Panc1 (cell line): Measurements from ENCODE around the gene CNPY3. TPM values are rescaled to one million over a fixed set of nuclear protein-coding genes. Genes with fewer than 3 reads are reported as not detected.

Source experiments
- ATAC-seq: fragments of 200-7000 bp; cut with Tn5 transposase; 2 replicates; pipeline ENCODE4 v1.9.1; 2020; ENCODE audit warnings: mild to moderate bottlenecking, moderate library complexity
- BruUV-seq: library from RNA; stranded (reverse); fragments of 400-500 nt; replicated peaks from 2 replicates; lab custom pipeline; 2021; lab: Mats Ljungman, UMichigan
- CTCF ChIA-PET: fragments of 300-600 bp; sonication (Branson Sonifier 250); formaldehyde crosslinking; loops from one replicate; lab custom pipeline; 2022; ENCODE audit warnings: antibody characterized with exemption; lab: Charles Lee
- POLR2A ChIA-PET: fragments of 300-600 bp; sonication (Branson Sonifier 250); formaldehyde crosslinking; loops from one replicate; lab custom pipeline; 2022; ENCODE audit warnings: antibody characterized with exemption; lab: Charles Lee
- DNase-seq: peaks from one replicate; pipeline ENCODE4 v3.0.0-alpha.2; 2010; ENCODE audit warnings: low read depth, low spot score
- H3K27ac ChIP-seq: 2 replicates; pipeline ENCODE4 v1.5.1; 2011; ENCODE audit warnings: mild to moderate bottlenecking, low read length, inconsistent platforms
- H3K27me3 ChIP-seq: fragments of 200-500 bp; sonication (Bioruptor generic); 2 replicates; pipeline ENCODE4 v1.6.0; 2014; ENCODE audit warnings: low read length, inconsistent platforms; ENCODE audit not compliant: control insufficient read depth, insufficient read depth
- H3K36me3 ChIP-seq: fragments of 200-500 bp; sonication (Bioruptor generic); 2 replicates; pipeline ENCODE4 v1.5.1; 2014; ENCODE audit warnings: inconsistent platforms, mild to moderate bottlenecking, low read length, moderate library complexity; ENCODE audit not compliant: control insufficient read depth, insufficient read depth
- H3K4me1 ChIP-seq: 2 replicates; pipeline ENCODE4 v1.5.1; 2011; ENCODE audit warnings: inconsistent platforms, mild to moderate bottlenecking, low read length, moderate library complexity; ENCODE audit not compliant: control insufficient read depth, insufficient read depth
- H3K4me3 ChIP-seq, 2 experiments: 2 replicates each; pipeline ENCODE4 v1.5.1; 2011 to 2012; ENCODE audit warnings: low read depth in 2 of 2, low read length in 2 of 2, mild to moderate bottlenecking in 2 of 2, inconsistent platforms in 1 of 2, moderate library complexity in 1 of 2
- H3K9me3 ChIP-seq: fragments of 200-500 bp; sonication (Bioruptor generic); 2 replicates; pipeline ENCODE4 v1.5.1; 2014; ENCODE audit warnings: low read depth, mild to moderate bottlenecking, inconsistent platforms, low read length, moderate library complexity; ENCODE audit not compliant: control insufficient read depth, insufficient read depth
- CTCF ChIP-seq: fragments of 450-650 bp; IDR thresholded peaks from 2 replicates; pipeline ENCODE4 v1.5.1; 2017; ENCODE audit warnings: mild to moderate bottlenecking
- POLR2AphosphoS5 ChIP-seq: IDR thresholded peaks from 2 replicates; pipeline ENCODE4 v1.6.1; 2012; ENCODE audit warnings: mild to moderate bottlenecking, low read depth, low read length, moderate library complexity
- REST ChIP-seq, 2 experiments: IDR thresholded peaks; 2 replicates each; pipeline ENCODE4 v1.6.1; 2011 to 2012; ENCODE audit warnings: low read depth in 2 of 2, control low read depth in 1 of 2, low read length in 1 of 2, mild to moderate bottlenecking in 1 of 2, moderate library complexity in 1 of 2; ENCODE audit not compliant: insufficient read depth in 1 of 2
- SIN3A ChIP-seq: IDR thresholded peaks from 2 replicates; pipeline ENCODE4 v1.6.1; 2012; ENCODE audit warnings: low read depth, mild to moderate bottlenecking, low read length, moderate library complexity, borderline replicate concordance; ENCODE audit not compliant: insufficient read depth
- TCF7L2 ChIP-seq: IDR thresholded peaks from 2 replicates; pipeline ENCODE4 v1.6.1; 2011; ENCODE audit warnings: mild to moderate bottlenecking, low read depth, low read length, inconsistent platforms
- in situ Hi-C: cut with HindIII; loops from 2 replicates; pipeline ENCODE4 v1.10.0; 2016; ENCODE audit warnings: low sequenced_read_pairs, low pct_unique_long_range_greater_than_20kb
- intact Hi-C: fragments of 100-400 bp; cut with micrococcal nuclease; formaldehyde crosslinking; loops from one replicate; pipeline ENCODE4 v1.10.0; 2022; ENCODE audit not compliant: unreplicated experiment
- total RNA-seq: library from RNA; stranded (reverse); gene quantifications from one replicate; pipeline ENCODE4 v1.2.1, GENCODE V29; 2021; ENCODE audit not compliant: unreplicated experiment

CNPY3 gene
- total RNA-seq, 1 experiment from 2014 or later, result 72.8 TPM

GRCh38 chr6:42921801-42922200 is 7.5 kb upstream of the CNPY3 start:
- H3K9me3 ChIP-seq, result no peaks in the 10 kb centered on the region
- DNase-seq, result no peak
- ChIA-PET POLR2A (no interaction called here), CTCF (no interaction called here)
- no peaks in the 10 kb centered on the region for H3K27me3 ChIP-seq
- H3K36me3 ChIP-seq, result no peaks in the 10 kb centered on the region
- no peak overlapping the region for H3K4me3 ChIP-seq
- BruUV-seq, result no TSS peak
- ATAC-seq, result no peak
- no peak overlapping the region for H3K27ac ChIP-seq
- intact Hi-C loops (no loop called here), in situ Hi-C loops (no loop called here)
- peaks cover 5% of the 10 kb centered on the region; the same call in 1 of the 2 replicates for H3K4me1 ChIP-seq
- TF ChIP-seq SIN3A, result no peak
- TF ChIP-seq REST (IDR thresholded peaks at IDR 0.05; ENCODE audit: insufficient read depth in 1 of 2, low read depth in 2 of 2, low read length in 1 of 2), result no peak
- no peak for TF ChIP-seq POLR2AphosphoS5
- no peak for TF ChIP-seq CTCF
- TF ChIP-seq TCF7L2, result no peak

- DNase-seq (no peak), ATAC-seq (no peak)
- peaks cover 9% of the 10 kb centered on the region; the same call in 1 of the 2 replicates for H3K4me1 ChIP-seq
- intact Hi-C loops (no loop called here), in situ Hi-C loops (no loop called here)
- ChIA-PET CTCF (interaction anchor here (0.6 kb wide), 1 partner anchor 472 kb away, joined by 6 read pairs; no protein-coding TSS in a partner anchor), POLR2A (no interaction called here)
- no peak overlapping the region for H3K27ac ChIP-seq
- H3K4me3 ChIP-seq, result no peak overlapping the region
- BruUV-seq, result no TSS peak
- no peaks in the 10 kb centered on the region for H3K9me3 ChIP-seq
- TF ChIP-seq SIN3A, result no peak
- no peak for TF ChIP-seq POLR2AphosphoS5
- TF ChIP-seq TCF7L2, result no peak
- no peaks in the 10 kb centered on the region for H3K36me3 ChIP-seq
- no peaks in the 10 kb centered on the region for H3K27me3 ChIP-seq
These were observed 5.6 kb upstream of the CNPY3 start for GRCh38 chr6:42923666-42924065.

GRCh38 chr6:42925248-42925857 is 3.9 kb upstream of the CNPY3 start:
- CTCF ChIA-PET, result no interaction called here
- no peaks in the 10 kb centered on the region for H3K9me3 ChIP-seq
- POLR2A ChIA-PET, result no interaction called here
- no peak overlapping the region for H3K4me3 ChIP-seq
- no peaks in the 10 kb centered on the region for H3K27me3 ChIP-seq
- no peak overlapping the region; the same call in 1 of the 2 replicates for H3K27ac ChIP-seq
- DNase-seq (no peak), ATAC-seq (no peak)
- H3K36me3 ChIP-seq, result peaks cover 2% of the 10 kb centered on the region; the same call in 1 of the 2 replicates
- no TSS peak for BruUV-seq
- in situ Hi-C loops, result no loop called here
- intact Hi-C loops, result no loop called here
- peaks cover 9% of the 10 kb centered on the region; the same call in 1 of the 2 replicates for H3K4me1 ChIP-seq
- TF ChIP-seq TCF7L2 (no peak), SIN3A (no peak), CTCF (no peak), POLR2AphosphoS5 (no peak), REST (IDR thresholded peaks at IDR 0.05; ENCODE audit: insufficient read depth in 1 of 2, low read depth in 2 of 2, low read length in 1 of 2) (no peak)
